CD4-positive, CD25-positive, alpha-beta regulatory T cell (primary cell): ENCODE measurements around the gene TBL3. TPM values are rescaled to one million over a fixed set of nuclear protein-coding genes. Genes with fewer than 3 reads are reported as not detected.

Source experiments
- ATAC-seq, 2 donors: fragments of 150-1000 bp; cut with Tn5 transposase; one replicate each; pipeline ENCODE4 v1.10.0; 2021; ENCODE audit warnings: low read depth in 2 of 2, moderate number of reproducible peaks in 2 of 2, moderate library complexity in 1 of 2
- DNase-seq, 3 donors: peaks; one replicate each; pipeline versions ENCODE4 v3.0.0 to v3.0.0-alpha.2; 2012 to 2022; ENCODE audit warnings: mixed read lengths in 1 of 3
- H3K27ac ChIP-seq: one replicate; pipeline ENCODE4 v1.7.0; 2013; ENCODE audit warnings: mild to moderate bottlenecking, low read length; ENCODE audit not compliant: insufficient read depth, poor library complexity, severe bottlenecking
- H3K27me3 ChIP-seq: one replicate; pipeline ENCODE4 v1.7.0; 2013; ENCODE audit warnings: low read length; ENCODE audit not compliant: control insufficient read depth, insufficient read depth
- H3K36me3 ChIP-seq: one replicate; pipeline ENCODE4 v1.7.0; 2013; ENCODE audit warnings: mild to moderate bottlenecking, low read length, moderate library complexity; ENCODE audit not compliant: control insufficient read depth, insufficient read depth
- H3K4me1 ChIP-seq: 2 replicates; pipeline ENCODE4 v1.7.0; 2013; ENCODE audit warnings: mild to moderate bottlenecking, low read length; ENCODE audit not compliant: insufficient read depth, control insufficient read depth, poor library complexity, severe bottlenecking
- H3K4me3 ChIP-seq: one replicate; pipeline ENCODE4 v1.7.0; 2013; ENCODE audit warnings: low read depth, mild to moderate bottlenecking, low read length, moderate library complexity
- H3K9me3 ChIP-seq, 2 experiments: 1 replicate in 1 of 2; 2 replicates in 1 of 2; pipeline ENCODE4 v1.7.0; 2013; ENCODE audit warnings: low read length in 2 of 2, mild to moderate bottlenecking in 1 of 2, moderate library complexity in 1 of 2; ENCODE audit not compliant: control insufficient read depth in 2 of 2
- H3K27ac Mint-ChIP-seq, 3 donors: one replicate each; pipeline ENCODE4 v1.8.0; 2020 to 2022; ENCODE audit warnings: mild to moderate bottlenecking in 3 of 3, mixed read lengths in 3 of 3, moderate library complexity in 2 of 3
- H3K27me3 Mint-ChIP-seq: one replicate; pipeline ENCODE4 v1.8.0; 2022; ENCODE audit warnings: mild to moderate bottlenecking, mixed read lengths
- H3K36me3 Mint-ChIP-seq: one replicate; pipeline ENCODE4 v1.8.0; 2020; ENCODE audit warnings: mixed read lengths
- H3K4me1 Mint-ChIP-seq, 4 donors: one replicate each; pipeline ENCODE4 v1.8.0; 2020 to 2022; ENCODE audit warnings: mixed read lengths in 4 of 4, mild to moderate bottlenecking in 1 of 4
- H3K4me3 Mint-ChIP-seq, 4 donors: one replicate each; pipeline ENCODE4 v1.8.0; 2020 to 2022; ENCODE audit warnings: mild to moderate bottlenecking in 4 of 4, mixed read lengths in 4 of 4, moderate library complexity in 3 of 4
- H3K9me3 Mint-ChIP-seq, 7 donors: one replicate each; pipeline ENCODE4 v1.8.0; 2020 to 2022; ENCODE audit warnings: mixed read lengths in 7 of 7, mild to moderate bottlenecking in 3 of 7, moderate library complexity in 2 of 7
- polyA plus RNA-seq, 4 donors: library from polyadenylated mRNA; unstranded; fragments of 300-500 nt; fragmentation: Illumina TruSeq; gene quantifications; one replicate each; pipeline ENCODE4 v1.2.3, GENCODE V29; 2021
- total RNA-seq: library from RNA; stranded (reverse); gene quantifications from one replicate; pipeline ENCODE4 v1.2.3, GENCODE V29; 2022

The TBL3 gene
- total and polyA plus RNA-seq, 5 donors from 2014 or later: 25.3 to 60.0 (median 52.0) TPM

- no peak for ATAC-seq
- no peak overlapping the region for H3K27ac ChIP-seq
- DNase-seq: peak in 1 of 3 donors; percentile 31
- peaks cover 33% of the 10 kb centered on the region for H3K36me3 ChIP-seq
- H3K4me3 ChIP-seq: no peak overlapping the region
- Mint-ChIP-seq H3K9me3 (no peaks in the 10 kb centered on the region), H3K27ac (no peak overlapping the region), H3K36me3 (peaks cover 6% of the 10 kb centered on the region), H3K4me1 (peaks cover 0 to 16% (median 4%) of the 10 kb centered on the region in 4 donors), H3K4me3 (no peak overlapping the region), H3K27me3 (peaks cover 27% of the 10 kb centered on the region)
- H3K4me1 ChIP-seq: peaks cover 16% of the 10 kb centered on the region
- peaks cover 11% of the 10 kb centered on the region for H3K27me3 ChIP-seq
- H3K9me3 ChIP-seq: no peaks in the 10 kb centered on the region
Observed at GRCh38 chr16:1979271-1980029, 7.6 kb downstream of the TBL3 start.

- Mint-ChIP-seq H3K9me3 (no peaks in the 10 kb centered on the region), H3K4me3 (peak overlapping the region in 1 of 4 donors; percentile 88), H3K27me3 (peaks cover 27% of the 10 kb centered on the region), H3K4me1 (peaks cover 0 to 18% (median 5%) of the 10 kb centered on the region in 4 donors), H3K36me3 (peaks cover 6% of the 10 kb centered on the region), H3K27ac (no peak overlapping the region)
- H3K36me3 ChIP-seq: peaks cover 28% of the 10 kb centered on the region
- ATAC-seq (no peak), DNase-seq (no peak)
- H3K27me3 ChIP-seq: peaks cover 11% of the 10 kb centered on the region
- no peak overlapping the region for H3K27ac ChIP-seq
- peaks cover 22% of the 10 kb centered on the region for H3K4me1 ChIP-seq
- H3K9me3 ChIP-seq: no peaks in the 10 kb centered on the region
- no peak overlapping the region for H3K4me3 ChIP-seq
Observed at GRCh38 chr16:1980030-1980769, 8.3 kb downstream of the TBL3 start.

- Mint-ChIP-seq H3K9me3 (no peaks in the 10 kb centered on the region), H3K27me3 (peaks cover 27% of the 10 kb centered on the region), H3K4me3 (peak overlapping the region in 1 of 4 donors; percentile 88), H3K4me1 (peaks cover 0 to 19% (median 5%) of the 10 kb centered on the region in 4 donors), H3K36me3 (peaks cover 5% of the 10 kb centered on the region), H3K27ac (no peak overlapping the region)
- ATAC-seq (no peak), DNase-seq (no peak)
- H3K27me3 ChIP-seq: peaks cover 11% of the 10 kb centered on the region
- H3K36me3 ChIP-seq: peaks cover 23% of the 10 kb centered on the region
- no peaks in the 10 kb centered on the region for H3K9me3 ChIP-seq
- H3K4me3 ChIP-seq: no peak overlapping the region
- peaks cover 25% of the 10 kb centered on the region for H3K4me1 ChIP-seq
- H3K27ac ChIP-seq: no peak overlapping the region
Observed at GRCh38 chr16:1980770-1981087, 8.9 kb downstream of the TBL3 start.

GRCh38 chr16:1981398-1981836 lies 9.6 kb downstream of the TBL3 start, which contains the start of gene NOXO1:
Gene NOXO1 (minus strand): TSS chr16:1981469. CDS start chr16:1981179, 290 bp downstream.
- DNase-seq: no peak
- no peak within 1 kb of the TSS for H3K27ac Mint-ChIP-seq

GRCh38 chr16:1982013-1982433 lies 10.2 kb downstream of the TBL3 start:
- H3K36me3 Mint-ChIP-seq: no peaks in the 10 kb centered on the region
- H3K27ac ChIP-seq: no peak overlapping the region
- DNase-seq (no peak), ATAC-seq (no peak)
- H3K4me1 ChIP-seq: peaks cover 25% of the 10 kb centered on the region
- H3K4me1 Mint-ChIP-seq: peaks cover 0 to 19% (median 8%) of the 10 kb centered on the region in 4 donors
- no peak overlapping the region for H3K4me3 ChIP-seq
- H3K36me3 ChIP-seq: peaks cover 11% of the 10 kb centered on the region
- H3K27me3 ChIP-seq: peaks cover 11% of the 10 kb centered on the region
- no peak overlapping the region for H3K27ac Mint-ChIP-seq
- H3K27me3 Mint-ChIP-seq: peaks cover 32% of the 10 kb centered on the region
- peak overlapping the region; percentile 28 to 92 (median 80) for H3K4me3 Mint-ChIP-seq
- no peaks in the 10 kb centered on the region for H3K9me3 ChIP-seq
- H3K9me3 Mint-ChIP-seq: no peaks in the 10 kb centered on the region

More at GRCh38 chr16:1981398-1981836, 9.6 kb downstream of the TBL3 start, which contains the start of gene NOXO1:
- Histone ChIP-seq H3K27me3 (peaks cover 11% of the 10 kb centered on the region), H3K4me3 (no peak within 1 kb of the TSS), H3K27ac (no peak within 1 kb of the TSS), H3K9me3 (no peaks in the 10 kb centered on the region), H3K4me1 (peaks cover 25% of the 10 kb centered on the region), H3K36me3 (peaks cover 17% of the 10 kb centered on the region)
- ATAC-seq: no peak
- Mint-ChIP-seq H3K4me1 (peaks cover 0 to 19% (median 6%) of the 10 kb centered on the region in 4 donors), H3K4me3 (peak within 1 kb of the TSS; percentile 72 to 92 (median 86)), H3K27me3 (peaks cover 27% of the 10 kb centered on the region), H3K36me3 (no peaks in the 10 kb centered on the region), H3K9me3 (no peaks in the 10 kb centered on the region)

GRCh38 chr16:1982991-1983543 lies 11.2 kb downstream of the TBL3 start:
- peaks cover 0 to 2% (median 0%) of the 10 kb centered on the region in 7 donors for H3K9me3 Mint-ChIP-seq
- Histone ChIP-seq H3K27me3 (peaks cover 11% of the 10 kb centered on the region), H3K27ac (peak overlapping the region; percentile 60), H3K36me3 (peaks cover 5% of the 10 kb centered on the region), H3K4me3 (peak overlapping the region; percentile 55), H3K4me1 (peaks cover 25% of the 10 kb centered on the region), H3K9me3 (no peaks in the 10 kb centered on the region)
- peak overlapping the region; percentile 80 to 92 (median 86) for H3K4me3 Mint-ChIP-seq
- no peaks in the 10 kb centered on the region for H3K36me3 Mint-ChIP-seq
- H3K27ac Mint-ChIP-seq: no peak overlapping the region
- peaks cover 0 to 19% (median 8%) of the 10 kb centered on the region in 4 donors for H3K4me1 Mint-ChIP-seq
- DNase-seq (no peak), ATAC-seq (no peak)
- peaks cover 36% of the 10 kb centered on the region for H3K27me3 Mint-ChIP-seq

GRCh38 chr16:1983544-1984346 lies 11.9 kb downstream of the TBL3 start, which contains the start of gene GFER:
Gene GFER (plus strand): TSS chr16:1984193. CDS start chr16:1984219, 26 bp downstream.
- Histone ChIP-seq H3K27ac (peak within 1 kb of the TSS; percentile 60), H3K36me3 (no peaks in the 10 kb centered on the region), H3K9me3 (no peaks in the 10 kb centered on the region), H3K4me3 (peak within 1 kb of the TSS; percentile 55), H3K4me1 (peaks cover 25% of the 10 kb centered on the region), H3K27me3 (peaks cover 14% of the 10 kb centered on the region)
- Mint-ChIP-seq H3K9me3 (peaks cover 0 to 2% (median 0%) of the 10 kb centered on the region in 7 donors), H3K4me3 (peak within 1 kb of the TSS; percentile 80 to 92 (median 86)), H3K27ac (peak within 1 kb of the TSS in 2 of 3 donors; percentile 62 to 76), H3K36me3 (no peaks in the 10 kb centered on the region), H3K27me3 (peaks cover 38% of the 10 kb centered on the region), H3K4me1 (peaks cover 0 to 23% (median 9%) of the 10 kb centered on the region in 4 donors)
- DNase-seq: peak; percentile 53 to 69 (median 55)
- peak; percentile 71 to 76 for ATAC-seq
